SH-SY5Y (cell line): ENCODE results near the gene TSPAN11.

Experiments
- GATA2 ChIP-seq: IDR thresholded peaks from 2 replicates; pipeline ENCODE4 v1.6.1; 2011; ENCODE audit warnings: mild to moderate bottlenecking, low read depth, low read length
- GATA3 ChIP-seq: IDR thresholded peaks from 2 replicates; pipeline ENCODE4 v1.6.1; 2011; ENCODE audit warnings: low read depth, mild to moderate bottlenecking, low read length, moderate library complexity

DNA sequence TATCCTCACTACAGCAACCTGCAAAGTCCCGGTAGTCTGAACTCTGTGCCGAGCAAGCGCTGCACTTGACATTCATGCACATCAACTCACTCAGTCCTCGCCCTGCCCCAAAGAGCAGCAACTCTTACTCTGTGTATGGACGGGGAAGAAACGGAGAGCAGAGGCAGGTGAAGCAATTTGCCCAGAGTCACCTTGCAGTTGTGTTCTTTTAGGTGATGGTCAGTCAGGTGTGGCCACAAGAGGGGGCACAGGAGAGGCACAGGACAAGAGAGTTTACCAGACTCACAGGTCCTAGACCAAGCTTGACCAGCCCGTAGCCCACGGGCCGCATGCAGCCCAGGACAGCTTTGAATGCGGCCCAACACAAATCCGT lies 39.1 kb downstream of the TSPAN11 start:
- TF ChIP-seq GATA2: no peak
- TF ChIP-seq GATA3: no peak
